GM12875 (cell line): Measurements from ENCODE around the gene ADGRB3.

Source experiments
- H3K4me3 ChIP-seq: one replicate; pipeline ENCODE4 v1.5.1; 2011; ENCODE audit warnings: low read depth, low read length, control low read depth
- TF ChIP-seq, protein P1 (sequence below): IDR thresholded peaks from 2 replicates; pipeline ENCODE4 v1.5.1; 2011; ENCODE audit warnings: low read depth, mild to moderate bottlenecking, control low read depth, inconsistent platforms, low read length, moderate library complexity, borderline replicate concordance; ENCODE audit not compliant: insufficient read depth

The ADGRB3 gene

GRCh38 chr6:68634726-68635411, at the start of gene ADGRB3:
Gene ADGRB3, plus strand, starts transcription at chr6:68635282. Its CDS starts 3,394 bp downstream, at chr6:68638676.
- TF ChIP-seq, protein P1, sequence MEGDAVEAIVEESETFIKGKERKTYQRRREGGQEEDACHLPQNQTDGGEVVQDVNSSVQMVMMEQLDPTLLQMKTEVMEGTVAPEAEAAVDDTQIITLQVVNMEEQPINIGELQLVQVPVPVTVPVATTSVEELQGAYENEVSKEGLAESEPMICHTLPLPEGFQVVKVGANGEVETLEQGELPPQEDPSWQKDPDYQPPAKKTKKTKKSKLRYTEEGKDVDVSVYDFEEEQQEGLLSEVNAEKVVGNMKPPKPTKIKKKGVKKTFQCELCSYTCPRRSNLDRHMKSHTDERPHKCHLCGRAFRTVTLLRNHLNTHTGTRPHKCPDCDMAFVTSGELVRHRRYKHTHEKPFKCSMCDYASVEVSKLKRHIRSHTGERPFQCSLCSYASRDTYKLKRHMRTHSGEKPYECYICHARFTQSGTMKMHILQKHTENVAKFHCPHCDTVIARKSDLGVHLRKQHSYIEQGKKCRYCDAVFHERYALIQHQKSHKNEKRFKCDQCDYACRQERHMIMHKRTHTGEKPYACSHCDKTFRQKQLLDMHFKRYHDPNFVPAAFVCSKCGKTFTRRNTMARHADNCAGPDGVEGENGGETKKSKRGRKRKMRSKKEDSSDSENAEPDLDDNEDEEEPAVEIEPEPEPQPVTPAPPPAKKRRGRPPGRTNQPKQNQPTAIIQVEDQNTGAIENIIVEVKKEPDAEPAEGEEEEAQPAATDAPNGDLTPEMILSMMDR, result peak; percentile 4; the same call in 1 of the 2 replicates
- H3K4me3 ChIP-seq, result peak within 1 kb of the TSS; percentile 43

GRCh38 chr6:68593558-68593957, 41.5 kb upstream of the ADGRB3 start:
- TF ChIP-seq, protein P1, result no peak
- H3K4me3 ChIP-seq, result no peak overlapping the region

- TF ChIP-seq, protein P1, result no peak
- H3K4me3 ChIP-seq, result no peak overlapping the region
These were observed 37.4 kb upstream of the ADGRB3 start for GRCh38 chr6:68597642-68598041.

DNA sequence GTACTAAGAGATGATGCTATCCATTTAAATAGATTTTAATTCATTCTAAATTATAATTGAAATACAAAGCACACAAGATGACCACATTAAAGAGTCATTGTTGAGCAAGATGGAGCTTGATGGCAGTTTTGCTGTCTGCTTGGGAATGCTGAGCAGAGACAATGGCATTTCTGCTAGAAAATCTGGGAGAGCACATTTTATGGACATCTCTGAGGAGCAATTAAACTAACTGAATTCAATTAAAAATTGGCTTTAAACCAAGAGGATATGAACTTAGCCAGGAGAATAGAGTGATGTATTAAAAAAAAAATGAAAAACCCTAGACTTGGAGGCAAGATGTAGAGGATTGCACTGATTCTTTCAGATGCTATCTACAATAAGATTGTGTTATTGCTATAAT, 19.1 kb upstream of the ADGRB3 start:
- TF ChIP-seq, protein P1, result no peak
- H3K4me3 ChIP-seq, result no peak overlapping the region

GRCh38 chr6:68625998-68626397, 9.1 kb upstream of the ADGRB3 start:
- TF ChIP-seq, protein P1, result no peak

GRCh38 chr6:68628161-68628560, 6.9 kb upstream of the ADGRB3 start:
- TF ChIP-seq, protein P1, result no peak

More at GRCh38 chr6:68625998-68626397, 9.1 kb upstream of the ADGRB3 start:
- H3K4me3 ChIP-seq, result no peak overlapping the region

GRCh38 chr6:68632734-68633133, 2.3 kb upstream of the ADGRB3 start:
- TF ChIP-seq, protein P1, result no peak

More at GRCh38 chr6:68628161-68628560, 6.9 kb upstream of the ADGRB3 start:
- H3K4me3 ChIP-seq, result no peak overlapping the region

More at GRCh38 chr6:68632734-68633133, 2.3 kb upstream of the ADGRB3 start:
- H3K4me3 ChIP-seq, result no peak overlapping the region
